ENCODE results near the gene ARSJ. TPM values are rescaled to one million over a fixed set of nuclear protein-coding genes. Genes with fewer than 3 reads are reported as not detected.

The ARSJ gene
- total RNA-seq, 1 donor from 2014 or later = 8.4 TPM

DNA sequence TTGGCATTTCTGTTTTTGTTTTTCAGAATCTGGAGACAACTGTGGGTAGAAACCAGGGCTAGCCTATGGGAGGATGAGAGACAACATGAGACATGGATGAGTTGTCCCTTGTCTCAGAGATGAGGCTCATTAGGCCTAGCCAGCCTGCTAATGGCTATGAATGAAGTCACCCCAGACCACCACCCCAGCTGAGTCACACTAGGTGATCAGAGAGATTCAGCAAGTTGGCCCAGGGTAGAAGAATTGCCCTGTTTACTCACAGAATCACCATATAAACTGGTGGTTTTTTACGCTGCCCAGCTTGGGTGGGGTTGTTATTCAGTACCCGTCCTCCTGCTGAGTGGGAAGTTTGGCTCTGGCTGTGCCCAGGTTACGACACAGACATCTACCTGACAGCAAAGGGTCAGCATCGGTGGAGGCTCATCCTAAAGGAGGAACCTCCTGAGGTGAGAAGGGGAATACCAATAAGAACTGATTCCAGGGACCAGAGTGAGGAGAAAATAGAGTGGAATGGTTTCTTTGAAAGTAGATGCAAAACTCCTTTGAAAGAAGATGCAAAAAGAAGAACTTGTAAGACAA lies 17.2 kb upstream of the ARSJ start:
- Histone ChIP-seq H3K9me3 (no peaks in the 10 kb centered on the region), H3K4me1 (no peaks in the 10 kb centered on the region), H3K36me3 (no peaks in the 10 kb centered on the region), H3K4me3 (no peak overlapping the region), H3K27ac (no peak overlapping the region), H3K27me3 (ENCODE audit: low read depth) (no peaks in the 10 kb centered on the region)
- intact Hi-C loops (cut with DNase I) = no loop called here
- DNase-seq (no peak), ATAC-seq (no peak)
- TF ChIP-seq, protein P1, sequence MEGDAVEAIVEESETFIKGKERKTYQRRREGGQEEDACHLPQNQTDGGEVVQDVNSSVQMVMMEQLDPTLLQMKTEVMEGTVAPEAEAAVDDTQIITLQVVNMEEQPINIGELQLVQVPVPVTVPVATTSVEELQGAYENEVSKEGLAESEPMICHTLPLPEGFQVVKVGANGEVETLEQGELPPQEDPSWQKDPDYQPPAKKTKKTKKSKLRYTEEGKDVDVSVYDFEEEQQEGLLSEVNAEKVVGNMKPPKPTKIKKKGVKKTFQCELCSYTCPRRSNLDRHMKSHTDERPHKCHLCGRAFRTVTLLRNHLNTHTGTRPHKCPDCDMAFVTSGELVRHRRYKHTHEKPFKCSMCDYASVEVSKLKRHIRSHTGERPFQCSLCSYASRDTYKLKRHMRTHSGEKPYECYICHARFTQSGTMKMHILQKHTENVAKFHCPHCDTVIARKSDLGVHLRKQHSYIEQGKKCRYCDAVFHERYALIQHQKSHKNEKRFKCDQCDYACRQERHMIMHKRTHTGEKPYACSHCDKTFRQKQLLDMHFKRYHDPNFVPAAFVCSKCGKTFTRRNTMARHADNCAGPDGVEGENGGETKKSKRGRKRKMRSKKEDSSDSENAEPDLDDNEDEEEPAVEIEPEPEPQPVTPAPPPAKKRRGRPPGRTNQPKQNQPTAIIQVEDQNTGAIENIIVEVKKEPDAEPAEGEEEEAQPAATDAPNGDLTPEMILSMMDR (IDR thresholded peaks at IDR 0.05) = no peak

- intact Hi-C loops (cut with DNase I) = no loop called here
- no peak overlapping the region for H3K4me3 ChIP-seq
- no peaks in the 10 kb centered on the region for H3K27me3 ChIP-seq (ENCODE audit: low read depth)
- H3K36me3 ChIP-seq = no peaks in the 10 kb centered on the region
- TF ChIP-seq, protein P1 (IDR thresholded peaks at IDR 0.05) = no peak
- H3K9me3 ChIP-seq = no peaks in the 10 kb centered on the region
- no peaks in the 10 kb centered on the region for H3K4me1 ChIP-seq
- H3K27ac ChIP-seq = no peak overlapping the region
- DNase-seq = no peak
- no peak for ATAC-seq
Observed at GRCh38 chr4:113993887-113994286, 14.4 kb upstream of the ARSJ start.

DNA sequence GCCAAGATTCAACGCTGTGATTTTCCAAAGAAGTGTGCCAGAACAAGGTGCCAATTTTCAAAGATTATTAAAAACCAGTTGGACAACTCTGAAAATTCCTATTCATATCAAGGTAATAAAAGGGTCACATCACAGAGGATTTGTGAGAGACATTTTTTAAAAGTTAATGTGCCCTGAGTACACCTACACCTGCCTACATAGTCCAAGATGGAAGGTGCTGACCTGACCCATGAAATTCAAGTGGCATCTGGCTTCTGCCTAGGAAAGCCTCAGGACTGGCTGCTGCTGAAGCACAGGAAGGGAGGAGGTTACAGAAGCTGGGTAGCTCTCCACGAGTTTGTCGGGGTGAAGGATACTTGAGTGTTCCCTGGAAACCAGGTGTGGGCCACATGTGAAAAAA lies 11.4 kb upstream of the ARSJ start:
- ATAC-seq = peak; percentile 44 to 69
- TF ChIP-seq, protein P1 (IDR thresholded peaks at IDR 0.05) = no peak
- Histone ChIP-seq H3K4me3 (no peak overlapping the region), H3K4me1 (no peaks in the 10 kb centered on the region), H3K27me3 (ENCODE audit: low read depth) (no peaks in the 10 kb centered on the region), H3K9me3 (no peaks in the 10 kb centered on the region), H3K36me3 (no peaks in the 10 kb centered on the region), H3K27ac (no peak overlapping the region)
- no peak for DNase-seq
- intact Hi-C loops (cut with DNase I) = no loop called here

GRCh38 chr4:113987382-113987941 lies 8.0 kb upstream of the ARSJ start:
- Histone ChIP-seq H3K4me3 (no peak overlapping the region), H3K9me3 (no peaks in the 10 kb centered on the region), H3K27ac (no peak overlapping the region), H3K27me3 (ENCODE audit: low read depth) (no peaks in the 10 kb centered on the region), H3K4me1 (no peaks in the 10 kb centered on the region), H3K36me3 (no peaks in the 10 kb centered on the region)
- DNase-seq = no peak
- TF ChIP-seq, protein P1 (IDR thresholded peaks at IDR 0.05) = no peak
- ATAC-seq = no peak
- intact Hi-C loops (cut with DNase I) = no loop called here

- intact Hi-C loops (cut with DNase I) = no loop called here
- DNase-seq (no peak), ATAC-seq (no peak)
- H3K4me1 ChIP-seq = no peaks in the 10 kb centered on the region
- no peak overlapping the region for H3K27ac ChIP-seq
- no peaks in the 10 kb centered on the region for H3K36me3 ChIP-seq
- TF ChIP-seq, protein P1 (IDR thresholded peaks at IDR 0.05) = no peak
- no peaks in the 10 kb centered on the region for H3K27me3 ChIP-seq (ENCODE audit: low read depth)
- H3K4me3 ChIP-seq = no peak overlapping the region
- no peaks in the 10 kb centered on the region for H3K9me3 ChIP-seq
Observed at GRCh38 chr4:113982181-113982580, 2.7 kb upstream of the ARSJ start.

Data from lower lobe of right lung (tissue), 2 donors.